Cardiac fibroblast (primary cell): ENCODE data around the gene XPO6.

Experiments used
- DNase-seq, 2 donors: peaks; one replicate each; pipeline versions ENCODE4 v3.0.0 to v3.0.0-alpha.2; 2010; ENCODE audit warnings: low read depth in 2 of 2
- H3K4me3 ChIP-seq, 2 donors: replicated peaks in 1 of 2; 1 replicate in 1 of 2; 2 replicates in 1 of 2; pipeline ENCODE4 v1.5.1; 2011; ENCODE audit warnings: low read depth in 2 of 2, low read length in 2 of 2, mild to moderate bottlenecking in 2 of 2, moderate library complexity in 1 of 2
- TF ChIP-seq, protein P1 (sequence below): IDR thresholded peaks from one replicate; pipeline ENCODE4 v1.5.1; 2011; ENCODE audit warnings: low read depth, mild to moderate bottlenecking, low read length, inconsistent platforms

The XPO6 gene

DNA sequence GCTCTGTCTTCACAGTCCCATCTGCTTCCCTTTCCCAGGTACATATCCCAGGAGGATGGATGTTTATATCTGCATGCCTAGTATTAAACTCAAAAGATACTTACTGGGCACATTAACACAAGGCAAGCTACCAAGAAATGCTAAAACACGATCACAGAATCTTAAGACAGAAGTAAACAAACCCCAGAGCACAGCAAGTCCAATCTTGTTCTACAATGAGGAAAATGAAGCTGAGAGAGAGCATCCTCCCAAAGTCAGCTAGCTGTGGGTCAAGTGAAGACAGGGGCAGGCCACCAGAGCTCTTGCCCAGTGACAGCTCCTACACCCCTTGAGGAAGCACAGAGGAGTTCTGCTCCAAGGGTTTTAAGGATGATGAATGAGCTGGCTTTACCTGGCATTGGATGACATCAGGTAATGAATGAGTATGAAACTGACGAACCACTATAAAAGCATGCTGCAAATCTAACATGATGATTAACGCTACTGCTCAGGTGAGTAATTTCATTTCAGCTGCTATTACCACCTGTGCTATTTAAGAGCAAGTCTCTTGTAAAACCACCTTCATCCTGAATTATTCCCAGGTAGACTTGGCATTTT is 20.3 kb downstream of the XPO6 start:
- H3K4me3 ChIP-seq, result no peak overlapping the region
- no peak for DNase-seq
- TF ChIP-seq, protein P1, sequence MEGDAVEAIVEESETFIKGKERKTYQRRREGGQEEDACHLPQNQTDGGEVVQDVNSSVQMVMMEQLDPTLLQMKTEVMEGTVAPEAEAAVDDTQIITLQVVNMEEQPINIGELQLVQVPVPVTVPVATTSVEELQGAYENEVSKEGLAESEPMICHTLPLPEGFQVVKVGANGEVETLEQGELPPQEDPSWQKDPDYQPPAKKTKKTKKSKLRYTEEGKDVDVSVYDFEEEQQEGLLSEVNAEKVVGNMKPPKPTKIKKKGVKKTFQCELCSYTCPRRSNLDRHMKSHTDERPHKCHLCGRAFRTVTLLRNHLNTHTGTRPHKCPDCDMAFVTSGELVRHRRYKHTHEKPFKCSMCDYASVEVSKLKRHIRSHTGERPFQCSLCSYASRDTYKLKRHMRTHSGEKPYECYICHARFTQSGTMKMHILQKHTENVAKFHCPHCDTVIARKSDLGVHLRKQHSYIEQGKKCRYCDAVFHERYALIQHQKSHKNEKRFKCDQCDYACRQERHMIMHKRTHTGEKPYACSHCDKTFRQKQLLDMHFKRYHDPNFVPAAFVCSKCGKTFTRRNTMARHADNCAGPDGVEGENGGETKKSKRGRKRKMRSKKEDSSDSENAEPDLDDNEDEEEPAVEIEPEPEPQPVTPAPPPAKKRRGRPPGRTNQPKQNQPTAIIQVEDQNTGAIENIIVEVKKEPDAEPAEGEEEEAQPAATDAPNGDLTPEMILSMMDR, result no peak

DNA sequence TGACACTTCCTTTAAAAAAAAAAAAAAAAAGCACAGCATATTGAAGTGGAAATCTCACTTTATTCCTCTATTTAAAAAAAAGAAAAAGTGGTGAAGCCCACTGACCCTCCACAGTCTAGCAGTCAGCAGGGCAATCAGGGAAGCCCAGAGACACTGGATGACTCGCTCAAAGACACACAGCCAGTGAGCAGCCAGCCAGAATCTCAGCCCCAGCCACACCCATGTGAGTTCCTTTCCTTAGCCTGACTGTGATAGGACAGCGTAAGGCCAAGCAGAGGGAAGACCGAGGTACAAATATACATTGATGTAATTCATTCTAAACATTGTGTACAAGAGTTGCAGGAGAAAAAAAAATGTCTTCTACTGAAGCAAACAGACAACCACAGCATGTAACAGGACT is 22.5 kb downstream of the XPO6 start:
- peak; percentile 19 to 52 for DNase-seq

DNA sequence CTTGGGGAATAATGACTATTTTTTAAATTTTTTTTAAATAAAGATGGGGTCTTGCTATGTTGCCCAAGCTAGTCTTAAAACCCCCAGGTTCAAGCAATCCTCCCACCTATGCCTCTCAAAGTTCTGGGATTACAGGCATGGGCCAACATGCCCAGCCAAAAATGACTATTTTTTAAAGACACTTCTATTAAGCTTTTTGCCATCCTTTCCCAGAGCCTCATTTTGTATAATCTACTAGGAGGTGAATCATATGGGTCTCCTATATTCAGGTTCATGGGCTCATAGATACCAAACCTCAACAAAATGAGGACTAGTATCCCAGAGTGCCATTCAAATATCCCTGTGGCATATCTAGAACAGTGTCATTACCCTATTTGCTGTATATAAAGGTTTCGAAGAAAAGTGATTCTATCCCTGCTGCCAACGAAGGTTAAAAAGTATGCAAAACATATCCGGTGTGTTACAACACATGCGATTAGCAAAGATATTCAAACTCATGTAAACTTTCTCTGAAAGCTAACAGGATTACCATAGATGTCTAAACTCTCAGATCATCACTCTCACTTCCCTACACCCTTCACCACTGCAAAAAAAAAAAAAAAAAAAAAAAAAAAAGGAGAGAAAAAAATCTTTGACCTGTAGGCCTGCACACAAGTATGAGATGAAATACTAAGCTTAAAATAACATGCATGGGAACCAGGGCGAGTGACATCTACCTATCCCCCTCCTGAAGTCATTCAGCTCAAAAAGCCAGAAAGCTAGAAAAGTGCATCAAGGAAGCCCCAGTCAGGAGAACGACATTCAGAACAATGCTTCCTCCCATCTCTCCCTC is 23.5 kb downstream of the XPO6 start:
- TF ChIP-seq, protein P1, result no peak
- DNase-seq, result no peak
- no peak overlapping the region for H3K4me3 ChIP-seq

More for the DNA sequence above, 22.5 kb downstream of the XPO6 start:
- TF ChIP-seq, protein P1, result no peak
- no peak overlapping the region for H3K4me3 ChIP-seq

DNA sequence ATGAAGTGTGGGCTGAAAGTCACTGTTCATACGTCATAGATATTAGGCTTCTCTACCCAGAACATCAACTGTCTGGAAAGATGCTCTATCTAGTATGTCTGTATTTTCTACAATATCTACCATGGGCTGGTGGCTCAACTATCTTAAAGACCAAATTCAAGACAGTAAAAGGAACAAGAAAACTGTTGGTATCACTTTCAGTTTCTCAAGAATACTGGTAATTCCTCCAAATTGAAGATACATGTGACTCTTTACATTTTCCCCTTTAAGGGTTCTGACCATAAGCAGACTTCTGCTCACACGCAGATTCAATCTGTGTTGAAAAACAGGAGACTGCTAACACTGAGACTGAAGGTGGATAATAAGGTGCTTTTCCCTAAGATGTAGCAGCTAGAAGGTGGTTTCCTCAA is 24.2 kb downstream of the XPO6 start:
- TF ChIP-seq, protein P1, result no peak
- no peak overlapping the region for H3K4me3 ChIP-seq
- no peak for DNase-seq

DNA sequence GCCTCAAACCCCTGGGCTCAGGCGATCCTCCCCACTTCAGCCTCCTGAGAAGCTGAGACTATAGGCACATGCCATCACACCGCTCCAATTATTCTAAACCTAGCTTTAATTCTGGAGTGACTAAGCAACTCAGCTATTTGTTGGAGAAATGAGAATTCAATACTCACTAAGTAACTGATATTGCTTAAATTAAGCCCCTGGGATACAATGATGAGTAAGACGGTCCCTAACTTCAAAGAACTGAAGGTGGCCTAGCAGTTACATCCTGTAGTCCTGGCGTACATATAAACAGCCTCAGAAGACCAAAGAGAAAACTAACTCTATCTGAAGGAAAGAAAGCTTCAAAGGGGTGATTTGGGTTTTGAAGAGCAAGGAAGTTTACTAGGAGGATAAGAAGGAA is 25.0 kb downstream of the XPO6 start:
- TF ChIP-seq, protein P1, result no peak
- H3K4me3 ChIP-seq, result no peak overlapping the region
- DNase-seq, result peak in 1 of 2 donors; percentile 57

DNA sequence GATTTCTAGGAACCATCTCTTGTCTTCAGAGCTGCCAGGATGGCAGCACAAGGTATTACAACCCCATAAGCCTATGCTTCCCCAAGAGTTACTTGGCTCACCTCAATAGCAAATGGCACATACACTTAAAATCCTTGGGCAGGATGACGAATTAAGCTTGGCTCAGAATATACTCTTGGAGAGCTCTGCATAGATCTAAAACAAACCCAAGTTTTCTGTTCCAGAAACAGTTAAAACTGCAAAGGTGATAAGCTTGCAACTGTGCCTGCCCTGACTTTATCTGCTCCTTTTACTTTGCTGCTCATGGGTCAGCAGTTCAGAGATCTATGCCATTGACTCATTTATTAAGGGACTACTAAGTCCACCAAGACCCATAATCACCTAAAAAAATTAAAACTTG is 26.1 kb downstream of the XPO6 start:
- no peak for DNase-seq
- TF ChIP-seq, protein P1, result no peak
- no peak overlapping the region for H3K4me3 ChIP-seq
